Measurements from ENCODE around the gene WDR26.

Gene WDR26

GRCh38 chr1:224435318-224435763 is 744 bp upstream of the WDR26 start:
- DNase-seq (ENCODE audit: low read depth), result no peak
- H3K4me3 ChIP-seq (ENCODE audit: low read depth, low read length), result peak overlapping the region; percentile 65
- TF ChIP-seq CTCF (IDR thresholded peaks at IDR 0.05; ENCODE audit: low read depth, low read length, missing control alignments), result no peak

GRCh38 chr1:224433701-224434672 is 610 bp downstream of the WDR26 start:
- no peak for DNase-seq (ENCODE audit: low read depth)
- no peak for TF ChIP-seq CTCF (IDR thresholded peaks at IDR 0.05; ENCODE audit: low read depth, low read length, missing control alignments)
- peak overlapping the region; percentile 65 for H3K4me3 ChIP-seq (ENCODE audit: low read depth, low read length)

- DNase-seq (ENCODE audit: low read depth), result no peak
- H3K4me3 ChIP-seq (ENCODE audit: low read depth, low read length), result peak overlapping the region; percentile 65
Observed at GRCh38 chr1:224433041-224433691, 1.4 kb downstream of the WDR26 start.

GRCh38 chr1:224432672-224433040 is 1.9 kb downstream of the WDR26 start:
- no peak for DNase-seq (ENCODE audit: low read depth)
- H3K4me3 ChIP-seq (ENCODE audit: low read depth, low read length), result peak overlapping the region; percentile 65
- TF ChIP-seq CTCF (IDR thresholded peaks at IDR 0.05; ENCODE audit: low read depth, low read length, missing control alignments), result no peak

More at GRCh38 chr1:224433041-224433691, 1.4 kb downstream of the WDR26 start:
- no peak for TF ChIP-seq CTCF (IDR thresholded peaks at IDR 0.05; ENCODE audit: low read depth, low read length, missing control alignments)

- peak overlapping the region; percentile 65 for H3K4me3 ChIP-seq (ENCODE audit: low read depth, low read length)
- no peak for DNase-seq (ENCODE audit: low read depth)
- no peak for TF ChIP-seq CTCF (IDR thresholded peaks at IDR 0.05; ENCODE audit: low read depth, low read length, missing control alignments)
Observed at GRCh38 chr1:224432146-224432545, 2.5 kb downstream of the WDR26 start.

GRCh38 chr1:224431726-224432125 is 2.9 kb downstream of the WDR26 start:
- TF ChIP-seq CTCF (IDR thresholded peaks at IDR 0.05; ENCODE audit: low read depth, low read length, missing control alignments), result no peak
- peak overlapping the region; percentile 28; the same call in 1 of the 2 replicates for H3K4me3 ChIP-seq (ENCODE audit: low read depth, low read length)
- DNase-seq (ENCODE audit: low read depth), result no peak
